ENCODE results near the gene ESPN. TPM values are rescaled to one million over a fixed set of nuclear protein-coding genes. Genes with fewer than 3 reads are reported as not detected.
A peak's percentile ranks its signal among the peaks of the same experiment; 100 is the strongest.
"Not testable (repeated sequence)": the region's sequence is repeated elsewhere in the genome, so short reads cannot be mapped to it uniquely, and the experiment has no call there.

The ESPN gene
- total and polyA plus RNA-seq, 7 donors = 0.55 to 202 (median 86.5) TPM; not detected in 2

- Histone ChIP-seq H3K27ac (peak overlapping the region; percentile 53 to 76 (median 60)), H3K4me3 (peak overlapping the region; percentile 40 to 68 (median 52)), H3K36me3 (no peaks in the 10 kb centered on the region), H3K4me1 (peaks cover 0 to 33% (median 29%) of the 10 kb centered on the region in 4 donors), H3K27me3 (peaks cover 9 to 31% (median 10%) of the 10 kb centered on the region in 3 donors), H3K9me3 (no peaks in the 10 kb centered on the region)
- intact Hi-C loops (cut with DNase I) = no loop called here
- DNase-seq = no peak
- 1% methylated on average over 70 of the region's 70 CpGs for WGBS, 2 donors
- TF ChIP-seq POLR2AphosphoS5 (IDR thresholded peaks at IDR 0.05) (no peak), CTCF (IDR thresholded peaks at IDR 0.05) (peak in 2 of 4 experiments; percentile 6 to 28)
Measured at GRCh38 chr1:6490181-6491080, 65.9 kb downstream of the ESPN start.

- Histone ChIP-seq H3K27me3 (peaks cover 3 to 24% (median 3%) of the 10 kb centered on the region in 3 donors), H3K9me3 (no peaks in the 10 kb centered on the region), H3K36me3 (no peaks in the 10 kb centered on the region), H3K4me3 (peak overlapping the region; percentile 40 to 68 (median 52)), H3K27ac (peak overlapping the region; percentile 53 to 76 (median 60)), H3K4me1 (peaks cover 0 to 28% (median 23%) of the 10 kb centered on the region in 4 donors)
- intact Hi-C loops (cut with DNase I) = no loop called here
- 16 to 48% methylated on average over 6 of the region's 6 CpGs for WGBS, 2 donors
- TF ChIP-seq CTCF (IDR thresholded peaks at IDR 0.05) (no peak), POLR2A (IDR thresholded peaks at IDR 0.05) (no peak), POLR2AphosphoS5 (IDR thresholded peaks at IDR 0.05) (no peak), EP300 (IDR thresholded peaks at IDR 0.05) (no peak)
- DNase-seq = no peak
Measured at GRCh38 chr1:6491081-6491449, 66.5 kb downstream of the ESPN start.

- H3K27me3 ChIP-seq = peaks cover 0 to 20% (median 0%) of the 10 kb centered on the region in 3 donors
- intact Hi-C loops (cut with DNase I) = no loop called here
- TF ChIP-seq CTCF (IDR thresholded peaks at IDR 0.05) = no peak
- no peak for TF ChIP-seq EP300 (IDR thresholded peaks at IDR 0.05)
- TF ChIP-seq POLR2A (IDR thresholded peaks at IDR 0.05) = no peak
- TF ChIP-seq POLR2AphosphoS5 (IDR thresholded peaks at IDR 0.05) = no peak
- DNase-seq = no peak
- WGBS, 2 donors = 75 to 80% methylated on average over 6 of the region's 6 CpGs
- H3K36me3 ChIP-seq = no peaks in the 10 kb centered on the region
- H3K4me1 ChIP-seq = peaks cover 0 to 28% (median 21%) of the 10 kb centered on the region in 4 donors
- H3K9me3 ChIP-seq = no peaks in the 10 kb centered on the region
- peak within 1 kb of the TSS; percentile 40 to 68 (median 52) for H3K4me3 ChIP-seq
- peak within 1 kb of the TSS; percentile 53 to 76 (median 60) for H3K27ac ChIP-seq
Measured at GRCh38 chr1:6491480-6491962, 66.9 kb downstream of the ESPN start, which contains the start of gene PLEKHG5. TSS of gene PLEKHG5 (minus strand) at chr1:6491667. CDS start at chr1:6477571, 14,096 bp downstream.

GRCh38 chr1:6491966-6492365 lies 67.4 kb downstream of the ESPN start:
- DNase-seq = no peak
- WGBS, 2 donors = 83 to 85% methylated on average over 10 of the region's 10 CpGs
- Histone ChIP-seq H3K4me1 (peaks cover 0 to 29% (median 24%) of the 10 kb centered on the region in 4 donors), H3K4me3 (no peak overlapping the region), H3K27ac (peak overlapping the region in 1 of 4 donors; percentile 76), H3K36me3 (no peaks in the 10 kb centered on the region), H3K27me3 (peaks cover 0 to 15% (median 0%) of the 10 kb centered on the region in 3 donors), H3K9me3 (no peaks in the 10 kb centered on the region)
- TF ChIP-seq POLR2A (IDR thresholded peaks at IDR 0.05) (no peak), EP300 (IDR thresholded peaks at IDR 0.05) (no peak), POLR2AphosphoS5 (IDR thresholded peaks at IDR 0.05) (no peak), CTCF (IDR thresholded peaks at IDR 0.05) (no peak)
- intact Hi-C loops (cut with DNase I) = no loop called here

- intact Hi-C loops (cut with DNase I); H3K4me3 ChIP-seq: not testable (repeated sequence)
- H3K4me1 ChIP-seq = peaks cover 0 to 40% (median 34%) of the 10 kb centered on the region in 4 donors
Measured at GRCh38 chr1:6493834-6494223, 69.3 kb downstream of the ESPN start.

More at GRCh38 chr1:6493834-6494223, 69.3 kb downstream of the ESPN start:
- H3K27ac ChIP-seq, H3K9me3 ChIP-seq, H3K36me3 ChIP-seq, DNase-seq: not testable (repeated sequence)
- H3K27me3 ChIP-seq = peaks cover 0 to 14% (median 13%) of the 10 kb centered on the region in 3 donors
- 81 to 82% methylated on average over 4 of the region's 4 CpGs for WGBS, 2 donors

All from sigmoid colon (tissue), 7 donors.